CD8-positive, alpha-beta memory T cell (primary cell): ENCODE results near the gene ULK4. TPM values are rescaled to one million over a fixed set of nuclear protein-coding genes. Genes with fewer than 3 reads are reported as not detected.
"Not testable (repeated sequence)": the region's sequence is repeated elsewhere in the genome, so short reads cannot be mapped to it uniquely, and the experiment has no call there.

Experiments
- CTCF ChIA-PET: fragments of 350-600 bp; sonication (Branson Sonifier 250); formaldehyde crosslinking; loops from one replicate; lab custom pipeline; 2021; ENCODE audit warnings: antibody characterized with exemption; lab: Charles Lee
- POLR2A ChIA-PET: fragments of 350-600 bp; sonication (Branson Sonifier 250); formaldehyde crosslinking; loops from one replicate; lab custom pipeline; 2021; ENCODE audit warnings: antibody characterized with exemption; lab: Charles Lee
- DNase-seq, 5 donors: peaks; one replicate each; pipeline versions ENCODE4 v3.0.0 to v3.0.0-alpha.2; 2020 to 2022; ENCODE audit warnings: mixed read lengths in 1 of 5
- H3K27ac ChIP-seq: one replicate; pipeline ENCODE4 v1.7.0; 2013; ENCODE audit warnings: low read depth, mild to moderate bottlenecking, low read length, moderate library complexity
- H3K27me3 ChIP-seq: 2 replicates; pipeline ENCODE4 v1.7.0; 2013; ENCODE audit warnings: low read length, mild to moderate bottlenecking; ENCODE audit not compliant: insufficient read depth, poor library complexity, severe bottlenecking
- H3K36me3 ChIP-seq: 2 replicates; pipeline ENCODE4 v1.7.0; 2013; ENCODE audit warnings: mild to moderate bottlenecking, low read length, moderate library complexity; ENCODE audit not compliant: insufficient read depth
- H3K4me1 ChIP-seq: 2 replicates; pipeline ENCODE4 v1.7.0; 2013; ENCODE audit warnings: mild to moderate bottlenecking, low read length, moderate library complexity; ENCODE audit not compliant: insufficient read depth
- H3K4me3 ChIP-seq: 2 replicates; pipeline ENCODE4 v1.7.0; 2013; ENCODE audit warnings: mild to moderate bottlenecking, low read length
- H3K9me3 ChIP-seq: 2 replicates; pipeline ENCODE4 v1.7.0; 2013; ENCODE audit warnings: mild to moderate bottlenecking, low read length
- H3K27ac Mint-ChIP-seq, 8 donors: one replicate each; pipeline ENCODE4 v1.8.0; 2020 to 2021; ENCODE audit warnings: mixed read lengths in 8 of 8, mild to moderate bottlenecking in 6 of 8, inconsistent platforms in 3 of 8, moderate library complexity in 3 of 8
- H3K27me3 Mint-ChIP-seq, 2 donors: one replicate each; pipeline ENCODE4 v1.8.0; 2020 to 2021; ENCODE audit warnings: mixed read lengths in 2 of 2, mild to moderate bottlenecking in 1 of 2, moderate library complexity in 1 of 2
- H3K36me3 Mint-ChIP-seq, 3 donors: one replicate each; pipeline ENCODE4 v1.8.0; 2020 to 2021; ENCODE audit warnings: mixed read lengths in 3 of 3, inconsistent platforms in 1 of 3, mild to moderate bottlenecking in 1 of 3
- H3K4me1 Mint-ChIP-seq, 3 donors: one replicate each; pipeline ENCODE4 v1.8.0; 2020 to 2021; ENCODE audit warnings: mixed read lengths in 3 of 3, inconsistent platforms in 1 of 3, mild to moderate bottlenecking in 1 of 3
- H3K4me3 Mint-ChIP-seq, 7 donors: one replicate each; pipeline ENCODE4 v1.8.0; 2020 to 2021; ENCODE audit warnings: mixed read lengths in 7 of 7, mild to moderate bottlenecking in 6 of 7, moderate library complexity in 4 of 7, inconsistent platforms in 2 of 7
- H3K9me3 Mint-ChIP-seq, 5 donors: one replicate each; pipeline ENCODE4 v1.8.0; 2020 to 2022; ENCODE audit warnings: mixed read lengths in 5 of 5, mild to moderate bottlenecking in 3 of 5, moderate library complexity in 2 of 5, inconsistent platforms in 1 of 5
- polyA plus RNA-seq: library from polyadenylated mRNA; unstranded; fragments of 300-500 nt; fragmentation: Illumina TruSeq; gene quantifications from one replicate; pipeline ENCODE4 v1.2.3, GENCODE V29; 2021
- total RNA-seq, 2 experiments: library from RNA; stranded (reverse); gene quantifications; one replicate each; pipeline ENCODE4 v1.2.3, GENCODE V29; 2021

ULK4 gene
- total and polyA plus RNA-seq, 3 experiments from 2014 or later: 10.4 to 12.7 (median 12.3) TPM

DNA sequence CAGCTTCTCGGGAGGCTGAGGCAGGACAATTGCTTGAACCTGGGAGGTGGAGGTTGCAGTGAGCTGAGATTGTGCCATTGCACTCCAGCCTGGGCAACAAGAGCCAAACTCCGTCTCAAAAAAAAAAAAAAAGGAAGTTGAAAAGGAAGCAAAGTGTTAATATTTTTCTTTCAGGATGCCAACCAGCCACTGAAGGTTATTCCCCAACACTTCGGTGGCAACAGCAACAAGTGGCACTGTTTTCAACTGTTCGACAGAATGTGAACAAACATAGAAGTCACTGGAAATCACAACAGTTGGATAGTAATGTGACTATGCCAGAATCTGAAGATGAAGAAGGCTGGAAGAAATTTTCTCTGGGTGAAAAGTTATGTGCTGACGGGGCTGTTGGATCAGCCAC, 15.5 kb upstream of the ULK4 start:
- H3K4me1 ChIP-seq, H3K36me3 ChIP-seq, CTCF ChIA-PET, H3K36me3 Mint-ChIP-seq, POLR2A ChIA-PET, DNase-seq, H3K27ac Mint-ChIP-seq, H3K4me3 ChIP-seq, H3K27me3 Mint-ChIP-seq, H3K9me3 ChIP-seq, H3K9me3 Mint-ChIP-seq, H3K27me3 ChIP-seq, H3K4me3 Mint-ChIP-seq, H3K27ac ChIP-seq, H3K4me1 Mint-ChIP-seq: not testable (repeated sequence)

- Mint-ChIP-seq H3K36me3 (no peaks in the 10 kb centered on the region), H3K27ac (no peak overlapping the region), H3K9me3 (peaks cover 0 to 2% (median 0%) of the 10 kb centered on the region in 5 donors), H3K4me1 (no peaks in the 10 kb centered on the region), H3K4me3 (no peak overlapping the region), H3K27me3 (peaks cover 0 to 5% of the 10 kb centered on the region in 2 donors)
- Histone ChIP-seq H3K9me3 (no peaks in the 10 kb centered on the region), H3K4me1 (no peaks in the 10 kb centered on the region), H3K27me3 (no peaks in the 10 kb centered on the region), H3K27ac (no peak overlapping the region), H3K4me3 (no peak overlapping the region), H3K36me3 (no peaks in the 10 kb centered on the region)
- POLR2A ChIA-PET: no interaction called here
- CTCF ChIA-PET: no interaction called here
- DNase-seq: no peak
Measured at GRCh38 chr3:41975416-41976103, 13.7 kb upstream of the ULK4 start.

- POLR2A ChIA-PET: no interaction called here
- Histone ChIP-seq H3K27ac (no peak overlapping the region), H3K4me1 (no peaks in the 10 kb centered on the region), H3K27me3 (no peaks in the 10 kb centered on the region), H3K9me3 (no peaks in the 10 kb centered on the region), H3K4me3 (no peak overlapping the region), H3K36me3 (no peaks in the 10 kb centered on the region)
- CTCF ChIA-PET: no interaction called here
- Mint-ChIP-seq H3K27ac (no peak overlapping the region), H3K36me3 (no peaks in the 10 kb centered on the region), H3K27me3 (peaks cover 0 to 5% of the 10 kb centered on the region in 2 donors), H3K4me1 (no peaks in the 10 kb centered on the region), H3K9me3 (peaks cover 0 to 2% (median 0%) of the 10 kb centered on the region in 5 donors), H3K4me3 (no peak overlapping the region)
- no peak for DNase-seq
Measured at GRCh38 chr3:41974223-41974622, 12.3 kb upstream of the ULK4 start.

DNA sequence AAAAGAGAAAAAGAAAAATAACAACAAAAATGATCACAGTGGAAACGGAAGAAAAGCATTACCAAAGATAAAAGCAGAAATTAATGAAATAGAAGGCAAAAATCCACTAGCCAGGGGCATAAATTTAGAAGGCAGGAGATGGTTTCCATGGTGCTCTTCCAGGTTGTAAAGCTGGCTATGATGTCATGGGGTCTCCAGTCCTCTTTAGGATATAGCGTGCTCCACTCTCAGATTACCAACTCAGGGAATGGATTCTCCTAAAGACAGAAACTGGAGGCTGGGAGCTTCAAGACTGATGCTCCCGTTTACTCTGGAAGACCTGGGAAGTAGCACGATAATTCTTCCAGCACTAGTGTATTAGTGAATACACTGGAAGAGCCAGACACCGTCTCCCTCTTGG, 10.9 kb upstream of the ULK4 start:
- POLR2A ChIA-PET: no interaction called here
- no peaks in the 10 kb centered on the region for H3K36me3 ChIP-seq
- DNase-seq: no peak
- H3K27ac ChIP-seq: no peak overlapping the region
- no peak overlapping the region for H3K4me3 ChIP-seq
- Mint-ChIP-seq H3K4me3 (no peak overlapping the region), H3K27me3 (peaks cover 1 to 5% of the 10 kb centered on the region in 2 donors), H3K9me3 (peaks cover 0 to 2% (median 0%) of the 10 kb centered on the region in 5 donors), H3K27ac (no peak overlapping the region), H3K36me3 (no peaks in the 10 kb centered on the region), H3K4me1 (no peaks in the 10 kb centered on the region)
- CTCF ChIA-PET: no interaction called here
- H3K27me3 ChIP-seq: no peaks in the 10 kb centered on the region
- no peaks in the 10 kb centered on the region for H3K9me3 ChIP-seq
- H3K4me1 ChIP-seq: no peaks in the 10 kb centered on the region

GRCh38 chr3:41966206-41966605, 4.3 kb upstream of the ULK4 start:
- Histone ChIP-seq H3K27ac (no peak overlapping the region), H3K4me3 (no peak overlapping the region), H3K9me3 (no peaks in the 10 kb centered on the region), H3K4me1 (peaks cover 5% of the 10 kb centered on the region), H3K27me3 (no peaks in the 10 kb centered on the region), H3K36me3 (no peaks in the 10 kb centered on the region)
- Mint-ChIP-seq H3K4me3 (no peak overlapping the region), H3K36me3 (peaks cover 0 to 12% (median 0%) of the 10 kb centered on the region in 3 donors), H3K4me1 (peaks cover 8 to 11% (median 10%) of the 10 kb centered on the region in 3 donors), H3K27me3 (peaks cover 0 to 2% of the 10 kb centered on the region in 2 donors), H3K9me3 (no peaks in the 10 kb centered on the region), H3K27ac (no peak overlapping the region)
- ChIA-PET CTCF (no interaction called here), POLR2A (no interaction called here)
- DNase-seq: no peak

- H3K27ac ChIP-seq: no peak overlapping the region
- H3K36me3 ChIP-seq: no peaks in the 10 kb centered on the region
- DNase-seq: no peak
- H3K27ac Mint-ChIP-seq: peak overlapping the region in 1 of 8 donors; percentile 95
- peak overlapping the region in 2 of 7 donors; percentile 7 to 95 for H3K4me3 Mint-ChIP-seq
- no peak overlapping the region for H3K4me3 ChIP-seq
- peaks cover 15 to 27% (median 25%) of the 10 kb centered on the region in 3 donors for H3K4me1 Mint-ChIP-seq
- no peaks in the 10 kb centered on the region for H3K27me3 ChIP-seq
- H3K9me3 Mint-ChIP-seq: no peaks in the 10 kb centered on the region
- H3K9me3 ChIP-seq: no peaks in the 10 kb centered on the region
- peaks cover 0 to 15% (median 0%) of the 10 kb centered on the region in 3 donors for H3K36me3 Mint-ChIP-seq
- peaks cover 0 to 2% of the 10 kb centered on the region in 2 donors for H3K27me3 Mint-ChIP-seq
- H3K4me1 ChIP-seq: peaks cover 13% of the 10 kb centered on the region
- CTCF ChIA-PET: interaction anchor here (0.9 to 2.5 kb wide), 2 partner anchors 135 kb away, joined by 3 to 10 read pairs; no protein-coding TSS in a partner anchor
- POLR2A ChIA-PET: no interaction called here
Measured at GRCh38 chr3:41963823-41964222, 1.9 kb upstream of the ULK4 start.

DNA sequence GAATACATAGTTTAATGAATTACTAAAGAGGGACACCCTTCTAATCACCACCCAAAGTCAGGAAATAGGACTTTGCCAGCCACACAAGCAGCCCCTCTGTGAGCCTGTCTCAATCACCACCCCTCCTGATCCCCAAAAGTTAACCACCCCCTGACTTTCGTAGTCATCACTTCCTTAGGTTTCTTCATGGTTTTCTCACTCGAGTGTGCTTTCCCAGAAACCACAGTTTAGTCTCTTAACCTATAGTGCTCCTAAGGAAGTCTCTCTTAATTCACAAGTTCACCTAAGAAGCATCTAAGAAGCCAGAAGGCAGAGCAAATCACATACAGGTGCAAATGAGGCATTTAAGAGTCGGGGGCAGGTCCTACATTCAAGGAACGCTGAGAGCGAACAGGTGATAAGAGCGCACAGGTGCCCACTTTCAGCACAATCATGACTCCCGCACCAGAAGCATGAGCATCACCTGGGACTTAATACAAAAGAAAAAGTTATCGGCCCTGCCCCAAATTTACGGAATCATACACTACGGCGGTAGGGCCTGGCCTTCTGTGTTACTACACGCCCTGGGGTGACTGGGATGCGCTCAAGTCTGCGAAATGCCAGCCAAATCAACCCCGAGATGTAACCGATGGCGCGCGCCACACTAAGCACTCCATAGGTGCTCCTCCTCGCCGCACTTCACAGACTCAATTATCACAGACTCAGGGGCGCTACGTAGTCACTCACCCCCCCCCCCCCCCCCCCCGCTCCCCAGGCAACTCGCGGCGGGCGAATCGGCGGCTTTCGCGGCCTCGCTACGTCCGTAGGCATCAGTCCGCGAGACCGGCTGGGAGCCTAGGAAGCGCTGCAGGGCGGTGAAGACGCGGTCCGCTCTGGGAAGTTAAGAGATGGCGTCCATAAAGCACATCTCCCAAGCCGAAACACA, 815 bp downstream of the ULK4 start:
- H3K4me1 Mint-ChIP-seq: peaks cover 15 to 30% (median 25%) of the 10 kb centered on the region in 3 donors
- H3K27me3 Mint-ChIP-seq: no peaks in the 10 kb centered on the region
- no peaks in the 10 kb centered on the region for H3K9me3 ChIP-seq
- POLR2A ChIA-PET: interaction anchor here (1.0 to 1.7 kb wide), 5 partner anchors 51 to 762 kb away, joined by 4 to 9 read pairs (median 7); partner anchors contain the start of genes CTNNB1 and TRAK1
- CTCF ChIA-PET: interaction anchor here (2.5 kb wide), 1 partner anchor 138 kb away, joined by 10 read pairs; no protein-coding TSS in a partner anchor
- H3K27ac Mint-ChIP-seq: peak overlapping the region; percentile 94 to 100 (median 98)
- no peaks in the 10 kb centered on the region for H3K36me3 ChIP-seq
- peak overlapping the region; percentile 89 for H3K27ac ChIP-seq
- peak; percentile 52 to 83 (median 63) for DNase-seq
- H3K4me3 Mint-ChIP-seq: peak overlapping the region; percentile 92 to 99 (median 96)
- no peaks in the 10 kb centered on the region for H3K27me3 ChIP-seq
- H3K4me1 ChIP-seq: peaks cover 13% of the 10 kb centered on the region
- H3K9me3 Mint-ChIP-seq: no peaks in the 10 kb centered on the region
- H3K4me3 ChIP-seq: peak overlapping the region; percentile 85
- peaks cover 0 to 15% (median 0%) of the 10 kb centered on the region in 3 donors for H3K36me3 Mint-ChIP-seq

DNA sequence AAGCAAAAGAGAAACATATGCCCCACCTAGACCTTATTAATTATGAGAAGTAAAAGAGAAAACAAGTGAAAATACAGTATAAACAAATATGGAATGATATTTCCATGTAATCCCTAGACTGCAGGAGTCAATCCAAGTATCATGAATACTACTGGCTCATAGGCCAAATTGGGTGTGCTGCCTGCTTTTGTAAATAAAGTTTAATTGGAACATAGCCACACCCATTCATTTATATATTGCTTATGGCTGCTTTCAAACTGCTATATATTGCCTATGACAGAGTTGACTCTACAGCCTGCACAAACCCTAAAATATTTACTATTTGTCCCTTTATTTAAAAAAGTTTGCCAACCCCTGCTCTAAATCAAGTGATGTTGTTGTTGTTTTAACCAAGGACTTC, 5.3 kb downstream of the ULK4 start:
- Histone ChIP-seq H3K27me3 (no peaks in the 10 kb centered on the region), H3K27ac (no peak overlapping the region), H3K4me1 (peaks cover 8% of the 10 kb centered on the region), H3K4me3 (no peak overlapping the region), H3K36me3 (no peaks in the 10 kb centered on the region), H3K9me3 (no peaks in the 10 kb centered on the region)
- Mint-ChIP-seq H3K27ac (no peak overlapping the region), H3K4me1 (peaks cover 8 to 32% (median 15%) of the 10 kb centered on the region in 3 donors), H3K4me3 (no peak overlapping the region), H3K27me3 (no peaks in the 10 kb centered on the region), H3K9me3 (no peaks in the 10 kb centered on the region), H3K36me3 (peaks cover 6 to 24% (median 6%) of the 10 kb centered on the region in 3 donors)
- CTCF ChIA-PET: no interaction called here
- POLR2A ChIA-PET: no interaction called here
- no peak for DNase-seq
